ENCODE measurements around the gene IRF2. TPM values are rescaled to one million over a fixed set of nuclear protein-coding genes. Genes with fewer than 3 reads are reported as not detected.

Gene IRF2
- total RNA-seq, 2 donors from 2014 or later: 17.3 to 24.6 TPM

GRCh38 chr4:184423003-184423686 is 51.2 kb downstream of the IRF2 start:
- no peak for DNase-seq
- Mint-ChIP-seq H3K27me3 (ENCODE audit: insufficient read depth) (no peaks in the 10 kb centered on the region), H3K27ac (no peak overlapping the region), H3K36me3 (ENCODE audit: low read depth) (peaks cover 69% of the 10 kb centered on the region), H3K4me1 (peaks cover 18% of the 10 kb centered on the region), H3K4me3 (no peak overlapping the region), H3K9me3 (peaks cover 17% of the 10 kb centered on the region)
- no peak overlapping the region for H3K9ac ChIP-seq (ENCODE audit: extremely low read depth, low read length, poor library complexity, severe bottlenecking)
- 93 to 94% methylated on average over 3 to 13 of the region's 13 CpGs for WGBS, 2 experiments (ENCODE audit: insufficient coverage in 1 of 2, insufficient read length in 1 of 2)
- no peak overlapping the region for H3K27ac ChIP-seq (ENCODE audit: low read depth, low read length)
- no peaks in the 10 kb centered on the region for H3K4me1 ChIP-seq (ENCODE audit: control insufficient read depth, insufficient read depth, low read length)
- peaks cover 14% of the 10 kb centered on the region for H3K9me3 ChIP-seq (ENCODE audit: control insufficient read depth, low read length)
- no peak for TF ChIP-seq CTCF (conservative IDR thresholded peaks at IDR 0.05)
- peak overlapping the region; percentile 54 for H3K4me3 ChIP-seq (ENCODE audit: low read length)
- H3K27me3 ChIP-seq (ENCODE audit: control insufficient read depth, insufficient read depth, low read length, poor library complexity, severe bottlenecking): no peaks in the 10 kb centered on the region
- H3K36me3 ChIP-seq (ENCODE audit: control insufficient read depth, insufficient read depth, low read length): peaks cover 37% of the 10 kb centered on the region

- Histone ChIP-seq H3K27me3 (ENCODE audit: control insufficient read depth, insufficient read depth, low read length, poor library complexity, severe bottlenecking) (no peaks in the 10 kb centered on the region), H3K9me3 (ENCODE audit: control insufficient read depth, low read length) (peaks cover 14% of the 10 kb centered on the region), H3K4me1 (ENCODE audit: control insufficient read depth, insufficient read depth, low read length) (no peaks in the 10 kb centered on the region), H3K9ac (ENCODE audit: extremely low read depth, low read length, poor library complexity, severe bottlenecking) (no peak overlapping the region), H3K4me3 (ENCODE audit: low read length) (peak overlapping the region; percentile 54), H3K27ac (ENCODE audit: low read depth, low read length) (no peak overlapping the region), H3K36me3 (ENCODE audit: control insufficient read depth, insufficient read depth, low read length) (peaks cover 45% of the 10 kb centered on the region)
- DNase-seq: no peak
- Mint-ChIP-seq H3K4me1 (peaks cover 12% of the 10 kb centered on the region), H3K27me3 (ENCODE audit: insufficient read depth) (no peaks in the 10 kb centered on the region), H3K4me3 (no peak overlapping the region), H3K9me3 (peaks cover 17% of the 10 kb centered on the region), H3K36me3 (ENCODE audit: low read depth) (peaks cover 73% of the 10 kb centered on the region), H3K27ac (no peak overlapping the region)
- TF ChIP-seq CTCF (conservative IDR thresholded peaks at IDR 0.05): no peak
- WGBS, 2 experiments (ENCODE audit: insufficient coverage in 1 of 2, insufficient read length in 1 of 2): 66% methylated on average over 2 of the region's 3 CpGs; no CpG with 5 or more reads in 1 of the 2 experiments
Observed at GRCh38 chr4:184422378-184422777, 52.0 kb downstream of the IRF2 start.

- Mint-ChIP-seq H3K27me3 (ENCODE audit: insufficient read depth) (no peaks in the 10 kb centered on the region), H3K4me1 (peaks cover 6% of the 10 kb centered on the region), H3K27ac (no peak overlapping the region), H3K36me3 (ENCODE audit: low read depth) (peaks cover 69% of the 10 kb centered on the region), H3K9me3 (peaks cover 17% of the 10 kb centered on the region), H3K4me3 (no peak overlapping the region)
- no peak for TF ChIP-seq CTCF (conservative IDR thresholded peaks at IDR 0.05)
- Histone ChIP-seq H3K27me3 (ENCODE audit: control insufficient read depth, insufficient read depth, low read length, poor library complexity, severe bottlenecking) (no peaks in the 10 kb centered on the region), H3K9me3 (ENCODE audit: control insufficient read depth, low read length) (peaks cover 14% of the 10 kb centered on the region), H3K4me3 (ENCODE audit: low read length) (no peak overlapping the region), H3K9ac (ENCODE audit: extremely low read depth, low read length, poor library complexity, severe bottlenecking) (no peak overlapping the region), H3K4me1 (ENCODE audit: control insufficient read depth, insufficient read depth, low read length) (no peaks in the 10 kb centered on the region), H3K36me3 (ENCODE audit: control insufficient read depth, insufficient read depth, low read length) (peaks cover 43% of the 10 kb centered on the region), H3K27ac (ENCODE audit: low read depth, low read length) (no peak overlapping the region)
- WGBS, 2 experiments (ENCODE audit: insufficient coverage in 1 of 2, insufficient read length in 1 of 2): 90 to 95% methylated on average over 8 to 11 of the region's 11 CpGs
- DNase-seq: no peak
Observed at GRCh38 chr4:184421533-184422155, 52.7 kb downstream of the IRF2 start.

All from endodermal cell (in vitro differentiated cells).